GM12891 (cell line): ENCODE measurements around the gene CDH4.

Experiments used
- PAX5 ChIP-seq: IDR thresholded peaks from 2 replicates; pipeline ENCODE4 v1.6.1; 2011; ENCODE audit warnings: low read length, moderate library complexity, mild to moderate bottlenecking; ENCODE audit not compliant: insufficient read depth, severe bottlenecking
- POLR2A ChIP-seq: IDR thresholded peaks from 2 replicates; pipeline ENCODE4 v1.6.1; 2011; ENCODE audit warnings: low read depth, low read length, control low read depth
- POLR2AphosphoS5 ChIP-seq: IDR thresholded peaks from 2 replicates; pipeline ENCODE4 v1.6.1; 2011; ENCODE audit warnings: low read depth, low read length, control low read depth
- POU2F2 ChIP-seq: IDR thresholded peaks from 2 replicates; pipeline ENCODE4 v1.6.1; 2011; ENCODE audit warnings: low read depth, mild to moderate bottlenecking, control low read depth, low read length, moderate library complexity
- TAF1 ChIP-seq: IDR thresholded peaks from 2 replicates; pipeline ENCODE4 v1.6.1; 2011; ENCODE audit warnings: low read depth, low read length, control low read depth

DNA sequence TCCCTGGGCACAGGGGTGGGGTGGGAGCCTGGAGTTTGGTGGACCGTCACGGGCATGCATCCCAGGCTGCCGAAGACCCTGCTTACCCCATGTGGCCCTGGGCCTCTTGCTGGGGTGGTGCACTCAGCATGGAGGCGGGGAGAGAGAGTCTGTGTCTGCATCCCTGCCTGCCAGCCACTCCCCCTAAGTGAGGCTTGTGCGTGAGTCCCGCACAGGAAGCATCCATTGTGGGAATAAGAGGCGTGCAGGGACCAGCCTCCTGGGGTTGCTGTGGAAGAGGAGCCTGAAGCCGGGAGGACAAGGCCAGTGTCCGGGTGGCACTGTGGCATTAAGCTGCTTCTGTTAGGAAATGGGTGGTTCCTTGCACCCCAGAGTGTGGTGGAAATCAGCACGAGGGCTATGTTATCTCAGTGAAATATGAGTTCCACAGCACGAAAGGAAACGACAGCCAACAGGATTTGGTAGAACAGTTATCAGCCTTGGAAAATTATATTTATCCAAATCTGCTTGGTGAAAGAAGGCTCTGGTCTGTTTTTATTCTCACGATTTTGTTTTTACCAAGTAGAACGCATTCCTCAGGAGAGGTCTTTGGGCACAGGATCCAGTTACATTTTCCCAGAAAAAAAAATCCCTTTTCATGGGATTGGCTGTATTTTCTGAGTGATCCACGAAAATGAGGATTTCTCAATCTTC lies 35.7 kb downstream of the CDH4 start:
- no peak for TF ChIP-seq POLR2A
- no peak for TF ChIP-seq PAX5
- TF ChIP-seq POLR2AphosphoS5, result no peak
- TF ChIP-seq TAF1, result no peak
- TF ChIP-seq POU2F2, result no peak
